Panc1 (cell line): ENCODE results near the gene TANK.

ENCODE experiments used
- CTCF ChIP-seq: fragments of 450-650 bp; IDR thresholded peaks from 2 replicates; pipeline ENCODE4 v1.5.1; 2017; ENCODE audit warnings: mild to moderate bottlenecking
- REST ChIP-seq, 2 experiments: IDR thresholded peaks; 2 replicates each; pipeline ENCODE4 v1.6.1; 2011 to 2012; ENCODE audit warnings: low read depth in 2 of 2, control low read depth in 1 of 2, low read length in 1 of 2, mild to moderate bottlenecking in 1 of 2, moderate library complexity in 1 of 2; ENCODE audit not compliant: insufficient read depth in 1 of 2

- TF ChIP-seq CTCF (no peak), REST (IDR thresholded peaks at IDR 0.05; ENCODE audit: insufficient read depth in 1 of 2, low read depth in 2 of 2, low read length in 1 of 2) (no peak)
Observed at GRCh38 chr2:161204846-161205245, 44.6 kb downstream of the TANK start.
